AML-193 (cell line): Measurements from ENCODE around the gene LITAFD.
"Not testable (repeated sequence)": the region's sequence is repeated elsewhere in the genome, so short reads cannot be mapped to it uniquely, and the experiment has no call there.

Source experiments
- DNase-seq, 2 experiments: peaks; one replicate each; lab custom pipeline; 2025; lab: John Stamatoyannopoulos, UW

LITAFD gene

DNA sequence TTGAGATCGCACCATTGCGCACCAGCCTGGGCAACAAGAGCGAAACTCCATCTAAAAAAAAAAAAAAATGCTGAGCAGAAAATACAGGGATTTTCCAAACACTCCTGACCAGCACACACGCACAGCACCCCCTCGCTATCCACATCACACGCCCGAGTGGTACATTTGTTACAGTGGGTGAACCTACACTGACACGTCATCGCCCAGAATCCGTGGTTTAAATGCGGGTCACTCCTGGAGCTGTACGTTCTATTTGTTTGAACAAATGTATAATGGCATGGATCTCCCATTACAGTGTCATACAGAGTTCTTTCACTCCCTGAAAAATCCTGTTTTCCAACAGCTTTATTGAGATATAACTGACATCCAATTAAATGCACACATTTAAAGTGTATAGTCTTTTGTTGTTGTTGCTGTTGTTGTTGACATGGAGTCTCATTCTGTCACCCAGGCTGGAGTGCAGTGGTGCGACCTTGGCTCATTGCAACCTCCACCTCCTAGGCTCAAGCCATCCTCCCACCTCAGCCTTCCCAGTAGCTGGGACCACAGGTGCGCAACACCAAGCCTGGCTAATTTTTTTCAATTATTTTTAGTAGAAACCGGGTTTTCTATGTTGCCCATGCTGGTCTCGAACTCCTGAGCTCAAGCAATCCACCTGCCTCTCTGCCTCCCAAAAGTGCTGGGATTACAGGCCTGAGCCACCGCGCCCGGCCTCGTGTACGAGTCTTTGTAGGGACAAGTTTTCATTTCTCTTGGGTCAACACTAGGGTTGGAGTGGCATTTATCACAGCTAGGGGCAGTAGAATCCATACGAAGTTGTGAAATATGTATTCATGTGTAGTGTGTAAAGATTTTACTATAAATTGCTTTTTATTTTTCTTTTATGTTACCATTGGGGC, 8.9 kb upstream of the LITAFD start:
- peak; percentile 11 to 15 for DNase-seq

DNA sequence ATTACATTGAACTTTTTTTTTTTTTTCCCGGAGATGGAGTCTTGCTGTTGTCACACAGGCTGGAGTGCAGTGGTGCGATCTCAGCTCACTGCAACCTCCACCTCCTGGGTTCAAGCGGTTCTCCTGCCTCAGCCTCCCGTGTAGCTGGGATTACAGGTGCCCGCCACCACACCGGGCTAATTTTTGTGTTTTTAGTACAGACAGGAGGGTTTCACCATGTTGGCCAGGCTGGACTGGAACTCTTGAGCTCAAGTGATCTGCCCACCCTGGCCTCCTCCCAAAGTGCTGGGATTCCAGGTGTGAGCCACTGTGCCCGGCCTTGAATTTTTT, 8.3 kb upstream of the LITAFD start:
- DNase-seq: not testable (repeated sequence)

- DNase-seq: no peak
Measured at GRCh38 chr16:8874388-8874787, 7.8 kb upstream of the LITAFD start.

DNA sequence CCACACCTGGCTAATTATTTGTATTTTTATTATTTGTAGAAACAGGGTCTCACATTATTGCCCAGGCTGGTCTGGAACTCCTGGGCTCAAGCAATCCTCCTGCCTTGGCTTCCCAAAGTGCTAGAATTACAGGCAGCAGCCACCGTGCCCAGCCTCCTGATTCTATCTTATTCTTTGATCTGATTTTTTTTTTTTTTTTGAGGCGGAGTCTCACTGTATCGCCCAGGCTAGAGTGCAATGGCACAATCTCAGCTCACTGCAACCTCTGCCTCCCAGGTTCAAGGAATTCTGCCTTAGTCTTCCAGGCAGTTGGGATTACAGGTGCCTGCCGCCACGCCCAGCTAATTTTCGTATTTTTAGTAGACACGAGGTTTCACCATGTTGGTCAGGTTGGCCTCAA, 6.8 kb upstream of the LITAFD start:
- DNase-seq: not testable (repeated sequence)

- no peak for DNase-seq
Measured at GRCh38 chr16:8877894-8878522, 4.1 kb upstream of the LITAFD start.

DNA sequence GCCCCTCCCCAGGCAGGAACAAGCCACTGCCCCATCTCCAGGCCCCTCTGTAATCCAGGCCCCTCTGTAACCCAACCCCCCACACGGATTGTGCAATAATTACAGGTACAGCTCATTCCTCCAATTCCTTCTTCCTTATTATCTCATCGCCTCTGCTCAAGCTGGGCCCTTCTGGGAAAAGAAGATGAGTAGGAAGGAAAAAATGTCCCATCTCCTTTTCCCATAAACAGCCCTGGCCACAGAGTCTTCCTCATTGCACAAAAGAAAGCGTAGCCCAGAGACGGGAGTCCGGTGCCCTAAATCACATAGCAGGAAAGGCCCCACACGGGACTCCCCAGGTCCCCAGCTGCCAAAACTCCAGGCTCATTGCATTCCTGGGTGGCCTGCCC, 3.6 kb upstream of the LITAFD start:
- no peak for DNase-seq

DNA sequence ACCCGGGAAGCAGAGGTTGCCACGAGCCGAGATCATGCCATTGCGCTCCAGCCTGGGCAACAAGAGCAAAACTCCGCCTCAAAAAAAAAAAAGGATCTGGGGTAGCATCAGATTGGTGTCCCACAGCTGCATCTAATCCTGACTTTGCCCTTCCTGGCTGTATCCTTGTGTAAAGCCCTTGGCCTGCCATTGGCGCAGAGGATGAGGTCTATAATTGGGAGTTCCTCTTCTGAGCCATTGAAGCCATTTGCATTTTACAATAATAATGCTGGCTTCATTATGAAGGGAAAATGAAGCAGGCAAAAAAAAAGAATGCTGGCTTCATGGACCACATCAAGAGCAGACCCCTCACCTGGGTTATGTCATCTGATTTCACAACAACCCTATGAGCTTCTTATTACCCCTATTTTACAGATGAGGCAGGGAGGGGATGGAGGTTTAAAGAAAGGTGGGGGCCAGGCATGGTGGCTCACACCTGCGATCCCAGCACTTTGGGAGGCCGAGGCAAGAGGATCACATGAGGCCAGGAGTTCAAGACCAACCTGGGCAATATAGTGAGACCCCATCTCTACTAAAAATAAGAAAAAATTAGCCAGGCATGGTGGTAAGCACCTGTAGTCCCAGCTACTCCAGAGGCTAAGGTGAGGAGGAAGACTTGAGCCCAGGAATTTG, 1.2 kb upstream of the LITAFD start:
- no peak for DNase-seq

- no peak for DNase-seq
Measured at GRCh38 chr16:8882725-8883377, 700 bp downstream of the LITAFD start.

DNA sequence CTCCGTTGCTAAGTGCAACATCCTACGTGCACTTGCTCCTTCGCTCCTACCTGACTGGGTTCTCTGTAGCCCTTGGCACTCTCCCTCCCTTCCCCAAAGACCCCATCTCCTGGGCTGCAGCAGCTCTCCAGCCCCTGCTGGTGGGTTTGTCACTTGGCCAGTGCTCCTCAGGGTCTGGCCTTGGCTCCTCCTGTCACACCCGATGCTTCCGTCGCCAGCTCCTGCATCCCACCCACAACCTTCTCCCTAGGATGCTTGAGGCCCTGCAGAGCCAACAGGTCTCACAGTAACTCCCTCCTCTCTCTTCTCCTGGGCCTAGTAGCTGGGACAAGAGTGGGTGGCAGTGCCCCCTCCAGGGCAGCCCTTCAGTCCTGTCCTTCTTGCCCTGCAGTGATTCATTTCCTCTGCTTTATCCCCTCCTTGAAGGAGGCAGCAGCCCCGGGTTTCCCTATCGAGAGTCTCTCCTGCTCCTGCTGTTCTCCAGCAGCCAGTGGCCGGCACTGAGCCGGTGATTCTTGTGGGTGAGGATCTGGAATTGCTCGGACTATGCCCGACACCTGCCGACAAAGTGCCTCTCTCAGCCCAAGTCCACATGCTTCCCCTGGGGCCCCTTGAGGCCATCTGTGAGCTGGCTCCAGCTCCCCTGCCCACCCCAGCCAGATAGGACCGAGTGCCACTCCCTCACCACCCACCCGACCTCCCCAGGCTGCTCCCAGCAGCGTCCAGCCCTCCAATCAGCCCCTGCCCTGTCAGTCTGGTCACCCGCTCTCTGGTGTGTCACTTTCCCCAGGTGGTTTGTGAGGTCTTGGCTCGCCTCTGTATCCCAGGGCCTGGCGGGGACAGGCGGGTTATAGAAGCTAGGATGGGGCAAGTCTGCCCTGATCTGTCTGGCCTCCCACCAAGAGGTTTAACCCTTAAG, 3.8 kb downstream of the LITAFD start:
- DNase-seq: no peak

GRCh38 chr16:8886593-8887430, 4.7 kb downstream of the LITAFD start:
- DNase-seq: no peak

DNA sequence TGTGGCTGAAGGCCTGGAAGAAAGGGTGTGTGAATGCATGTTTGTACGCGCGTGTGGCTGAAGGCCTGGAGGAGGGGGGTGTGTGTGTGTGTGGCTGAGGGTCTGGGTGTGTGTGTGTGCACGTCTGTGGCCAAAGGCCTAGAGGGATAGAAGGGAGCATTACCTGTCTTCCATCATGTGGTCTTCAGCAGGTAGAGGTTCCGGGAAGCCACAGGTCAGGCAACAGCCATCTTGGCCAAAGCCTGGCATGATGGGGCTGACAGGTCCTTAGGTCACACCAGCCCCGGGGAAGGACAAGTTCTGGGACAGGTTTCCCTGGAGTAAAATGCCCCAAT, 5.2 kb downstream of the LITAFD start:
- DNase-seq: no peak

- DNase-seq: no peak
Measured at GRCh38 chr16:8887952-8888560, 5.9 kb downstream of the LITAFD start.

DNA sequence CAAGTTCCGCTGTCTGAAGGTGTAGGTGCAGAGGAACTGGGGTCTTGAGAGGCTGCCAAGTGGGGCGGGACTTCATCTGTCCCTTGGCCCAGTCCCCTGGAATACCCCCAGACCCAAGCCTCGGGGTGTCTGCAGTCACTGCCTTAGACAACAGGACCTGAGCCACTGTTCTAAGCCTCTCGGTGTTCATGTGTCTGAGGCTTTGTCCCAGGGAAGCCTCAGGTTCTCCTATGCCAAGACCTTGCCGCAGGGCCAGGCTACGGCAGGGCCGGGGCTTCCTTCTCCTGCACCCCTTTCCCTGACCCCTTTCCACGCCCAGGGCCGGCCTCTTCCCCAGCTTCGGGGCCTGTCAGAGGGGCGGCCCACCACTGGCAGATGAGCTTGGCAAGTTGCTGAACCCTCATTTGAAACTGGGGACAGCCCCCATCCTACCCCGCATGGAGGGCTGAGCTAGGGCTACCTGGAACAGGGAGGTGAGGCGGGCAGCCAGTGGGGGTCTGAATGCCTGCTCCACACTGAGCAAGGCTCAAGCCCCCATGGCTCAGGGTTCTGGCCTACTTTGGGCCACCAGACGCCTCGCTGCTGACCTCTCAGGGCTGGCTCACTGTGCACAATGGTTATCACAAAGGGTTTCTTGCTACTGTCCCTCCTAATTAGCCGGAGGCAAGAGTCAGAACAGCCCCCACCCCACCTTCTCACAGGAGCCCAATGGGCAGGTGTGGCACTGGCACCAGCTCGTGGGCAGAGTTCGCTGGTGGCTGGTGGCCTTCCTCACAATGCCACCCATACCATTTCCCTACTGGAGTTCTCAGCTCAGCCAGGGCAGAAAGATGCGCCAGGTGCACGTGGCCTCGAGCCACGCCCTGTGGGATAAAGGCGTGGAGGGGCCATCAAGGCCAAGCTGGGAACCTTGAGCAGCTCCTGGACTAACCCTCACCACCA, 7.1 kb downstream of the LITAFD start:
- DNase-seq: no peak

DNA sequence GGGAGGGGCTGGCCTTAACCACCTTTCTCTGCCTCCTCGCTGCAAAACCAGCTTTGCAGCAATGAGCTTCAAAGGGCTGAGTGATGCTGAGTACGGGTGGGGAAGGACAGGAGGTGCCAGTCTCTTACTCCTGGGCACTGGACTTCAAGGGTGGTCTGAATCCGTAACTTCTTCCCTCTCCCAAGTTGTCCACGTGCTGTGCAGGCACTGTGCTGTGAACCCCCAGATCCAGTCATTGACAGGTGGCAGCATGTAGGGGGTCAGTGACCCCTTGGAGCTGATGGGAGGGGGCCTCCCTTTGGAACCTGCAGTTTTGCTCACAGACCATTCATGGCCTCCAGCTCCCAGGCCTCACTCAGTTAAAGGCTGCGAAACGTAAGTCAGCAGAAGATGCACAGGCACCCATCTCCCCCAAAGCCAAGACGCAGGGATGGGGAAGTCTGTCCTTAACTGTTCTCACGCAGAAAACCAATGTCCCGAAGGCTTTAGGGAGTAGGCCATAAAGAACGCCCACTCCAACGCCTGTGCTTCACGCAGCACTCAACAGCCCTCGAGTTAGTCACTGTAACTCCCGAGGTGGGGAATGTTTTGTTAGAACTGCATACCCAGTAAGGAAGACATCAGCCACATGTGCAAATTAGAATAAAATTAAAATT, 7.9 kb downstream of the LITAFD start:
- no peak for DNase-seq

- no peak for DNase-seq
Measured at GRCh38 chr16:8890549-8890921, 8.4 kb downstream of the LITAFD start.

GRCh38 chr16:8892101-8892575, 10.0 kb downstream of the LITAFD start:
- no peak for DNase-seq

- DNase-seq: no peak
Measured at GRCh38 chr16:8893426-8893825, 11.3 kb downstream of the LITAFD start.

DNA sequence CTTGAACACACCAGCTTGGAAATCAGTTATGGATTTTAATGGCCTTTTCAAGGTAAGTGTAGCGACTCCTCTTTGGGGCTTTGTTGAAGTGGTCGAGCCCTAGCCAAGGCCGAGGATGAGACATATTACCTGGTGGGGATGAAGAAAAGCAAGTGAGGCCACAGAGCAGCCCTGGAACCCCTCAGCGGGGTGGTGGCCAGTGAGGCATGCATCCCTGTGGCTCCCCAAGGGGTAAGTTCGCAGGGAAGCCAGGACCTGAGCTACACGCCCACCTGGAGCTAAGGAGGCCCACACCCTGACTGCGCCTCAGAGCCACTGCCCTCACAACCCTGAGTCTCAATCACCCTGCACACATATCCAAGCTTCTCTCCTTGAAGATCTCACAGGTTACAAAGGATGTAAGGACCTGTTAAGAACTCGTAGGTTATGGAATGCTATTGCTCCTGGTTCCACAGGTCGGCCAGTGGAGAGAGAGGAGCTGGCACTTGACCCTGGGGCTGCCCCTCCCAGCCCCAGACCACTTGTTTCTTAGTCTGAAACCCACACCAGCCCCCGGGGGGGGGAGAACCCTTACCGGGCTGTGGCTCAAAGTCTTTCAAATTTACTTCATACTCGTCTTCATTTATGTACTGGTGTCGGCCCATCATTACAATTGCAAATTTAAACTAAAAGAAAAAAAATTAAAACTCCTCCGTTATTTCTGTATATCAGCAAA, 12.0 kb downstream of the LITAFD start:
- no peak for DNase-seq
